Occipital lobe (tissue), 2 donors: ENCODE measurements around the gene ARHGAP32. TPM values are rescaled to one million over a fixed set of nuclear protein-coding genes. Genes with fewer than 3 reads are reported as not detected.
"Not testable (repeated sequence)": the region's sequence is repeated elsewhere in the genome, so short reads cannot be mapped to it uniquely, and the experiment has no call there.

Experiments used
- DNase-seq: peaks from one replicate; lab custom pipeline; 2025; lab: John Stamatoyannopoulos, UW
- total RNA-seq: library from RNA; depleted of rRNA; stranded (reverse); fragments of >200 nt; gene quantifications from one replicate; pipeline ENCODE4 v1.2.3, GENCODE V29; 2014

ARHGAP32 gene
- total RNA-seq, 1 donor from 2014 or later = 134 TPM

GRCh38 chr11:129204150-129204838 is 12.2 kb upstream of the ARHGAP32 start:
- no peak for DNase-seq

- DNase-seq = no peak
Observed at GRCh38 chr11:129202646-129203045, 10.5 kb upstream of the ARHGAP32 start.

GRCh38 chr11:129195682-129196081 is 3.6 kb upstream of the ARHGAP32 start:
- DNase-seq = no peak

GRCh38 chr11:129191649-129192048 is 476 bp downstream of the ARHGAP32 start:
- DNase-seq = no peak

GRCh38 chr11:129190087-129190486 is 2.0 kb downstream of the ARHGAP32 start:
- DNase-seq = no peak

- no peak for DNase-seq
Observed at GRCh38 chr11:129189646-129190045, 2.5 kb downstream of the ARHGAP32 start.

GRCh38 chr11:129185082-129185481 is 7.0 kb downstream of the ARHGAP32 start:
- DNase-seq = not testable (repeated sequence)

- DNase-seq = no peak
Observed at GRCh38 chr11:129184581-129184980, 7.5 kb downstream of the ARHGAP32 start.

GRCh38 chr11:129167315-129167714 is 24.8 kb downstream of the ARHGAP32 start:
- no peak for DNase-seq

- DNase-seq = no peak
Observed at GRCh38 chr11:129163714-129164164, 28.4 kb downstream of the ARHGAP32 start.

GRCh38 chr11:129157080-129157479 is 35.0 kb downstream of the ARHGAP32 start:
- not testable (repeated sequence) for DNase-seq

- DNase-seq = no peak
Observed at GRCh38 chr11:129155745-129156144, 36.4 kb downstream of the ARHGAP32 start.

GRCh38 chr11:129148487-129148886 is 43.6 kb downstream of the ARHGAP32 start:
- no peak for DNase-seq

GRCh38 chr11:129146191-129146590 is 45.9 kb downstream of the ARHGAP32 start:
- no peak for DNase-seq

- DNase-seq = no peak
Observed at GRCh38 chr11:129145276-129145675, 46.8 kb downstream of the ARHGAP32 start.

- no peak for DNase-seq
Observed at GRCh38 chr11:129144256-129144655, 47.9 kb downstream of the ARHGAP32 start.

GRCh38 chr11:129143335-129143734 is 48.8 kb downstream of the ARHGAP32 start:
- peak; percentile 79 for DNase-seq

- no peak for DNase-seq
Observed at GRCh38 chr11:129141748-129142523, 50.2 kb downstream of the ARHGAP32 start.

GRCh38 chr11:129131316-129131715 is 60.8 kb downstream of the ARHGAP32 start:
- no peak for DNase-seq

GRCh38 chr11:129128881-129129620 is 63.1 kb downstream of the ARHGAP32 start:
- DNase-seq = not testable (repeated sequence)

- no peak for DNase-seq
Observed at GRCh38 chr11:129119036-129119435, 73.1 kb downstream of the ARHGAP32 start.
